ENCODE measurements around the gene CSF2RB.

CSF2RB gene

GRCh38 chr22:36928786-36929535 lies 15.5 kb downstream of the CSF2RB start:
- no peak for TF ChIP-seq CTCF (IDR thresholded peaks at IDR 0.05)

- TF ChIP-seq CTCF (IDR thresholded peaks at IDR 0.05) = no peak
These were observed 16.2 kb downstream of the CSF2RB start for GRCh38 chr22:36929621-36930020.

GRCh38 chr22:36930041-36930935 lies 16.9 kb downstream of the CSF2RB start:
- no peak for TF ChIP-seq CTCF (IDR thresholded peaks at IDR 0.05)

GRCh38 chr22:36931446-36931845 lies 18.0 kb downstream of the CSF2RB start:
- no peak for TF ChIP-seq CTCF (IDR thresholded peaks at IDR 0.05)

GRCh38 chr22:36933629-36934417 lies 20.4 kb downstream of the CSF2RB start:
- TF ChIP-seq CTCF (IDR thresholded peaks at IDR 0.05) = no peak

GRCh38 chr22:36934418-36935312 lies 21.2 kb downstream of the CSF2RB start:
- no peak for TF ChIP-seq CTCF (IDR thresholded peaks at IDR 0.05)

All from LNCAP (cell line).